ENCODE measurements around the gene UBFD1. TPM values are rescaled to one million over a fixed set of nuclear protein-coding genes. Genes with fewer than 3 reads are reported as not detected.
A peak's percentile ranks its signal among the peaks of the same experiment; 100 is the strongest.

UBFD1 gene
- total RNA-seq, 1 experiment from 2014 or later: 89.6 TPM

DNA sequence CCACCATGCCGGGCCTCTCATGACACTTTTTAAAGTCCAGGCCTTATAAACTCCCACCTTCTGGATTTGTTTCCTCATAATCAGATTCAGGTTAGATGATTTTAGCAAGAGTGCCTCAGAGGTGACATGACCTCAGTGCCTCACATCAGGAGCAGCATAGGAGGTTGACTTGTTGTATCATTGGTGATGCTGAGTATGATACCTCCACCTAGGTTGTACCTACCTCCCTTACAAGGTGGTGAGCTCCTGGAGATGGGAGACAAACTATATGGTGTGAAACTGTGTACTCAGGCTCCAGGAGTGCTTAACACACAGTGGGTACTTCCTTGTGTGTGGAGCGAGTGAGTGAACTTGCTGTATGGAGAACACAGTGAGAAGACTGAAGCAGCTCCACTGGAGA lies 20.0 kb downstream of the UBFD1 start:
- no peaks in the 10 kb centered on the region for H4K20me1 ChIP-seq (ENCODE audit: insufficient read depth)
- ATAC-seq: no peak
- intact Hi-C loops (cut with micrococcal nuclease): no loop called here
- no peaks in the 10 kb centered on the region for H3K9me3 ChIP-seq (ENCODE audit: control insufficient read depth in 1 of 2, insufficient read depth in 1 of 2, low read depth in 1 of 2, low read length in 2 of 2)
- ChIA-PET CTCF (no interaction called here), POLR2A (no interaction called here), RAD21 (ENCODE audit: low non-redundant PET in 1 of 2, low total read pairs in 2 of 2, uncharacterized antibody in 2 of 2, unreplicated experiment in 2 of 2) (no interaction called here)
- H3K9me2 ChIP-seq (ENCODE audit: insufficient read depth): no peaks in the 10 kb centered on the region
- H3K4me3 ChIP-seq (replicated peaks in 1 of 2; ENCODE audit: low read depth in 1 of 2, low read length in 2 of 2): no peak overlapping the region
- H3K27me3 ChIP-seq (ENCODE audit: insufficient read depth, low read length): no peaks in the 10 kb centered on the region
- TF ChIP-seq POLR2AphosphoS5 (IDR thresholded peaks at IDR 0.05; ENCODE audit: low read depth, low read length): 0 out of 2 replicates have a peak, but pooled peaks have one; percentile 3
- no peak for TF ChIP-seq CEBPB (IDR thresholded peaks at IDR 0.05; ENCODE audit: low read depth)
- no peaks in the 10 kb centered on the region for H3K79me2 ChIP-seq (ENCODE audit: insufficient read depth, low read length)
- BruUV-seq (replicated peaks): TSS peak; percentile 20
- no peak overlapping the region for H3K4me2 ChIP-seq (ENCODE audit: low read length)
- H2AFZ ChIP-seq (ENCODE audit: low read depth, low read length, poor library complexity, severe bottlenecking): no peak overlapping the region
- H3K36me3 ChIP-seq (ENCODE audit: control insufficient read depth in 1 of 2, insufficient read depth in 2 of 2, low read length in 2 of 2): peaks cover 12 to 16% of the 10 kb centered on the region in 2 experiments; a peak in 3 of 4 replicates
- H3K27ac ChIP-seq (ENCODE audit: low read depth, low read length): no peak overlapping the region
- H3K9ac ChIP-seq (ENCODE audit: low read length): no peak overlapping the region
- DNase-seq (ENCODE audit: low read depth, low spot score): no peak
- H3K4me1 ChIP-seq (ENCODE audit: control insufficient read depth in 1 of 2, insufficient read depth in 2 of 2, low read length in 2 of 2): no peaks in the 10 kb centered on the region

DNA sequence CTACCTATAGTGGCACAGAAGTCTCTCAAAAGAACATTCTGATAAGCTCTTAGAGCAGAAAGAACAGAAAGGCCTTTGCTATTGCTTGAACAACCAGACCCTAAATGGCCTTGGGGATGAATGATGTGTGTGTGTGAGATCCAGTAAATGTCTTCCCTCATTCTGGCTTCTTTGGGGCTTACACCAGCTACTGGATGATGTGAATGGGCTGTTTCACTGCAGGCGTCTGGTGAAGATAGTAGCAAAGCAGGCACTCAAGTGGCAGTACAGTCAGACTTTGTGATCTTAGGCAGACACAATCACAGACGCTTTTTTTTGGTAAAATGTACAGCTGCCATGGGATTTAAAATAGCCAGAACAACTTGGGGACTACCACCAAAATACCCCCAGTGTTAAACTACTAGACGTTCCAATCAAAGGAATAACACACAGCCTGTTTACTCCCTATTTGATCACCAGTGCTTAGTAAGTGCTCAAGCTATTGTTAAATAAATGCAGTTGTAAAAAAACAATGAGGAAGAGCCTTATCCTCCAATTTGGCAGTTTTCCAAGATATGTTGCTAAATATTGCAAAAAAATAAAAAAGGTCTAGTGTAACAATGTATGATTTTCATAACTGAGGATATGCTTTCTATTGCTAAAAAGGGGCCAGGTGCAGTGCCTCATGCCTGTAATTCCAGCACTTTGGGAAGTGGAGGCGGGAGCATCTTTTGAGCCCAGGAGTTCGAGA lies 20.7 kb downstream of the UBFD1 start:
- RAD21 ChIA-PET (ENCODE audit: low non-redundant PET in 1 of 2, low total read pairs in 2 of 2, uncharacterized antibody in 2 of 2, unreplicated experiment in 2 of 2): no interaction called here
- intact Hi-C loops (cut with micrococcal nuclease): no loop called here

More for the DNA sequence above, 20.7 kb downstream of the UBFD1 start:
- CTCF ChIA-PET: no interaction called here
- Histone ChIP-seq H3K79me2 (ENCODE audit: insufficient read depth, low read length) (no peaks in the 10 kb centered on the region), H3K27ac (ENCODE audit: low read depth, low read length) (no peak overlapping the region), H3K36me3 (ENCODE audit: control insufficient read depth in 1 of 2, insufficient read depth in 2 of 2, low read length in 2 of 2) (peaks cover 12 to 16% of the 10 kb centered on the region in 2 experiments; a peak in 3 of 4 replicates), H3K27me3 (ENCODE audit: insufficient read depth, low read length) (no peaks in the 10 kb centered on the region), H4K20me1 (ENCODE audit: insufficient read depth) (no peaks in the 10 kb centered on the region), H3K9ac (ENCODE audit: low read length) (no peak overlapping the region), H3K9me3 (ENCODE audit: control insufficient read depth in 1 of 2, insufficient read depth in 1 of 2, low read depth in 1 of 2, low read length in 2 of 2) (no peaks in the 10 kb centered on the region), H3K4me1 (ENCODE audit: control insufficient read depth in 1 of 2, insufficient read depth in 2 of 2, low read length in 2 of 2) (no peaks in the 10 kb centered on the region), H3K4me3 (replicated peaks in 1 of 2; ENCODE audit: low read depth in 1 of 2, low read length in 2 of 2) (no peak overlapping the region), H2AFZ (ENCODE audit: low read depth, low read length, poor library complexity, severe bottlenecking) (no peak overlapping the region), H3K4me2 (ENCODE audit: low read length) (no peak overlapping the region), H3K9me2 (ENCODE audit: insufficient read depth) (no peaks in the 10 kb centered on the region)
- DNase-seq (ENCODE audit: low read depth, low spot score) (no peak), ATAC-seq (no peak)
- BruUV-seq (replicated peaks): no TSS peak
- POLR2A ChIA-PET: no interaction called here
- TF ChIP-seq SIN3A (IDR thresholded peaks at IDR 0.05; ENCODE audit: low read depth) (no peak), CEBPB (IDR thresholded peaks at IDR 0.05; ENCODE audit: low read depth) (no peak), EZH2phosphoT487 (IDR thresholded peaks at IDR 0.05; ENCODE audit: borderline replicate concordance) (no peak), ZNF274 (IDR thresholded peaks at IDR 0.05; ENCODE audit: low read depth, low read length) (no peak), RAD21 (IDR thresholded peaks at IDR 0.05; ENCODE audit: low read depth) (no peak), ZFX (IDR thresholded peaks at IDR 0.05) (no peak), POLR2A (IDR thresholded peaks at IDR 0.05; ENCODE audit: borderline replicate concordance, extremely low read depth, insufficient read depth, insufficient read length) (no peak), JUND (IDR thresholded peaks at IDR 0.05) (no peak), SP1 (IDR thresholded peaks at IDR 0.05; ENCODE audit: low read depth) (no peak), CBX3 (IDR thresholded peaks at IDR 0.05; ENCODE audit: low read depth) (no peak), EGR1 (IDR thresholded peaks at IDR 0.05; ENCODE audit: low read depth) (no peak), TCF7L2 (IDR thresholded peaks at IDR 0.05; ENCODE audit: borderline replicate concordance, extremely low read depth, insufficient read depth, insufficient read length) (no peak), POLR2AphosphoS5 (IDR thresholded peaks at IDR 0.05; ENCODE audit: low read depth, low read length) (no peak), FOSL1 (IDR thresholded peaks at IDR 0.05; ENCODE audit: low read depth) (no peak)
- TF ChIP-seq, protein P1, sequence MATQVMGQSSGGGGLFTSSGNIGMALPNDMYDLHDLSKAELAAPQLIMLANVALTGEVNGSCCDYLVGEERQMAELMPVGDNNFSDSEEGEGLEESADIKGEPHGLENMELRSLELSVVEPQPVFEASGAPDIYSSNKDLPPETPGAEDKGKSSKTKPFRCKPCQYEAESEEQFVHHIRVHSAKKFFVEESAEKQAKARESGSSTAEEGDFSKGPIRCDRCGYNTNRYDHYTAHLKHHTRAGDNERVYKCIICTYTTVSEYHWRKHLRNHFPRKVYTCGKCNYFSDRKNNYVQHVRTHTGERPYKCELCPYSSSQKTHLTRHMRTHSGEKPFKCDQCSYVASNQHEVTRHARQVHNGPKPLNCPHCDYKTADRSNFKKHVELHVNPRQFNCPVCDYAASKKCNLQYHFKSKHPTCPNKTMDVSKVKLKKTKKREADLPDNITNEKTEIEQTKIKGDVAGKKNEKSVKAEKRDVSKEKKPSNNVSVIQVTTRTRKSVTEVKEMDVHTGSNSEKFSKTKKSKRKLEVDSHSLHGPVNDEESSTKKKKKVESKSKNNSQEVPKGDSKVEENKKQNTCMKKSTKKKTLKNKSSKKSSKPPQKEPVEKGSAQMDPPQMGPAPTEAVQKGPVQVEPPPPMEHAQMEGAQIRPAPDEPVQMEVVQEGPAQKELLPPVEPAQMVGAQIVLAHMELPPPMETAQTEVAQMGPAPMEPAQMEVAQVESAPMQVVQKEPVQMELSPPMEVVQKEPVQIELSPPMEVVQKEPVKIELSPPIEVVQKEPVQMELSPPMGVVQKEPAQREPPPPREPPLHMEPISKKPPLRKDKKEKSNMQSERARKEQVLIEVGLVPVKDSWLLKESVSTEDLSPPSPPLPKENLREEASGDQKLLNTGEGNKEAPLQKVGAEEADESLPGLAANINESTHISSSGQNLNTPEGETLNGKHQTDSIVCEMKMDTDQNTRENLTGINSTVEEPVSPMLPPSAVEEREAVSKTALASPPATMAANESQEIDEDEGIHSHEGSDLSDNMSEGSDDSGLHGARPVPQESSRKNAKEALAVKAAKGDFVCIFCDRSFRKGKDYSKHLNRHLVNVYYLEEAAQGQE (IDR thresholded peaks at IDR 0.05; ENCODE audit: low read depth): no peak
- TF ChIP-seq, protein P2, sequence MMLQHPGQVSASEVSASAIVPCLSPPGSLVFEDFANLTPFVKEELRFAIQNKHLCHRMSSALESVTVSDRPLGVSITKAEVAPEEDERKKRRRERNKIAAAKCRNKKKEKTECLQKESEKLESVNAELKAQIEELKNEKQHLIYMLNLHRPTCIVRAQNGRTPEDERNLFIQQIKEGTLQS (IDR thresholded peaks at IDR 0.05): no peak

All from HCT116 (cell line).